ENCODE results near the gene ALLC. TPM values are rescaled to one million over a fixed set of nuclear protein-coding genes. Genes with fewer than 3 reads are reported as not detected.

The ALLC gene
- total RNA-seq, 1 experiment from 2014 or later: not detected

GRCh38 chr2:3626812-3627499, 31.0 kb upstream of the ALLC start:
- H3K36me3 ChIP-seq (ENCODE audit: low read depth, low read length): no peaks in the 10 kb centered on the region
- H4K20me1 ChIP-seq (ENCODE audit: low read length): no peaks in the 10 kb centered on the region
- DNase-seq (no peak), ATAC-seq (no peak)
- H3K27me3 ChIP-seq (ENCODE audit: low read length): 0 out of 2 replicates have a peak, but pooled peaks cover 2% of the 10 kb centered on the region
- H3K9me3 ChIP-seq (ENCODE audit: low read length): no peaks in the 10 kb centered on the region
- POLR2A ChIA-PET (ENCODE audit: unreplicated experiment): no interaction called here
- H3K4me2 ChIP-seq (ENCODE audit: low read length): no peak overlapping the region
- no peaks in the 10 kb centered on the region for H3K9me2 ChIP-seq (replicated peaks; ENCODE audit: low read length)
- CTCF ChIA-PET: no interaction called here
- no peak overlapping the region for H3K27ac ChIP-seq (ENCODE audit: low read length)
- no TSS peak for BruUV-seq (replicated peaks)
- H3K9ac ChIP-seq (ENCODE audit: low read length): no peak overlapping the region
- no peak overlapping the region for H3K4me3 ChIP-seq (ENCODE audit: low read length)
- H3K79me2 ChIP-seq (ENCODE audit: low read length): no peaks in the 10 kb centered on the region
- H2AFZ ChIP-seq (ENCODE audit: low read length): no peak overlapping the region
- TF ChIP-seq CTCF (conservative IDR thresholded peaks at IDR 0.05; ENCODE audit: low read depth, low read length) (no peak), EZH2 (IDR thresholded peaks at IDR 0.05; ENCODE audit: low read length, unreplicated experiment) (no peak), EZH2phosphoT487 (IDR thresholded peaks at IDR 0.05; ENCODE audit: borderline replicate concordance, low read length) (no peak)
- no peaks in the 10 kb centered on the region for H3F3A ChIP-seq (ENCODE audit: low read length, unreplicated experiment)
- intact Hi-C loops (cut with micrococcal nuclease): no loop called here
- H3K4me1 ChIP-seq (ENCODE audit: insufficient read depth, low read length): no peaks in the 10 kb centered on the region

GRCh38 chr2:3627500-3628100, 30.4 kb upstream of the ALLC start:
- Histone ChIP-seq H2AFZ (ENCODE audit: low read length) (no peak overlapping the region), H3K9ac (ENCODE audit: low read length) (no peak overlapping the region), H3K79me2 (ENCODE audit: low read length) (no peaks in the 10 kb centered on the region), H3F3A (ENCODE audit: low read length, unreplicated experiment) (no peaks in the 10 kb centered on the region), H3K4me1 (ENCODE audit: insufficient read depth, low read length) (no peaks in the 10 kb centered on the region), H3K27me3 (ENCODE audit: low read length) (0 out of 2 replicates have a peak, but pooled peaks cover 2% of the 10 kb centered on the region), H3K4me3 (ENCODE audit: low read length) (no peak overlapping the region), H4K20me1 (ENCODE audit: low read length) (no peaks in the 10 kb centered on the region), H3K27ac (ENCODE audit: low read length) (no peak overlapping the region), H3K9me3 (ENCODE audit: low read length) (no peaks in the 10 kb centered on the region), H3K4me2 (ENCODE audit: low read length) (no peak overlapping the region), H3K9me2 (replicated peaks; ENCODE audit: low read length) (no peaks in the 10 kb centered on the region), H3K36me3 (ENCODE audit: low read depth, low read length) (no peaks in the 10 kb centered on the region)
- no peak for ATAC-seq
- ChIA-PET POLR2A (ENCODE audit: unreplicated experiment) (no interaction called here), CTCF (no interaction called here)
- DNase-seq: no peak
- TF ChIP-seq EZH2phosphoT487 (IDR thresholded peaks at IDR 0.05; ENCODE audit: borderline replicate concordance, low read length) (no peak), EZH2 (IDR thresholded peaks at IDR 0.05; ENCODE audit: low read length, unreplicated experiment) (no peak), CTCF (conservative IDR thresholded peaks at IDR 0.05; ENCODE audit: low read depth, low read length) (no peak)
- no TSS peak for BruUV-seq (replicated peaks)
- intact Hi-C loops (cut with micrococcal nuclease): no loop called here

GRCh38 chr2:3628241-3628679, 29.7 kb upstream of the ALLC start:
- no peak for ATAC-seq
- no peaks in the 10 kb centered on the region for H3K9me2 ChIP-seq (replicated peaks; ENCODE audit: low read length)
- H4K20me1 ChIP-seq (ENCODE audit: low read length): no peaks in the 10 kb centered on the region
- intact Hi-C loops (cut with micrococcal nuclease): no loop called here
- no peaks in the 10 kb centered on the region for H3K79me2 ChIP-seq (ENCODE audit: low read length)
- TF ChIP-seq EZH2 (IDR thresholded peaks at IDR 0.05; ENCODE audit: low read length, unreplicated experiment) (no peak), EZH2phosphoT487 (IDR thresholded peaks at IDR 0.05; ENCODE audit: borderline replicate concordance, low read length) (no peak), CTCF (conservative IDR thresholded peaks at IDR 0.05; ENCODE audit: low read depth, low read length) (no peak)
- DNase-seq: no peak
- H3K36me3 ChIP-seq (ENCODE audit: low read depth, low read length): no peaks in the 10 kb centered on the region
- no peak overlapping the region for H2AFZ ChIP-seq (ENCODE audit: low read length)
- H3F3A ChIP-seq (ENCODE audit: low read length, unreplicated experiment): no peaks in the 10 kb centered on the region
- H3K9me3 ChIP-seq (ENCODE audit: low read length): no peaks in the 10 kb centered on the region
- ChIA-PET POLR2A (ENCODE audit: unreplicated experiment) (no interaction called here), CTCF (no interaction called here)
- BruUV-seq (replicated peaks): no TSS peak
- 0 out of 2 replicates have a peak, but pooled peaks cover 2% of the 10 kb centered on the region for H3K27me3 ChIP-seq (ENCODE audit: low read length)
- no peak overlapping the region for H3K4me3 ChIP-seq (ENCODE audit: low read length)
- no peaks in the 10 kb centered on the region for H3K4me1 ChIP-seq (ENCODE audit: insufficient read depth, low read length)
- H3K9ac ChIP-seq (ENCODE audit: low read length): no peak overlapping the region
- H3K27ac ChIP-seq (ENCODE audit: low read length): no peak overlapping the region
- H3K4me2 ChIP-seq (ENCODE audit: low read length): no peak overlapping the region

Measured in PC-3 (cell line).